OCI-LY1 (cell line): Measurements from ENCODE around the gene CATSPERZ.
A peak's percentile ranks its signal among the peaks of the same experiment; 100 is the strongest.

Experiments used
- H2AFZ ChIP-seq: fragments of 200-600 bp; sonication (generic), shearing (Covaris generic); 2 replicates; pipeline ENCODE4 v1.6.0; 2014; ENCODE audit warnings: antibody characterized with exemption, mild to moderate bottlenecking, low read length
- H3F3A ChIP-seq: fragments of 200-600 bp; sonication (generic), shearing (Covaris generic); 2 replicates; pipeline ENCODE4 v1.6.0; 2014; ENCODE audit warnings: mild to moderate bottlenecking, antibody characterized with exemption, low read length, moderate library complexity; ENCODE audit not compliant: insufficient read depth
- H3K27ac ChIP-seq: fragments of 200-600 bp; sonication (generic); 2 replicates; pipeline ENCODE4 v1.5.1; 2014; ENCODE audit warnings: low read length, mixed run types, mild to moderate bottlenecking, low read depth; ENCODE audit not compliant: poor library complexity, severe bottlenecking
- H3K27me3 ChIP-seq: fragments of 200-600 bp; sonication (generic); 2 replicates; pipeline ENCODE4 v1.6.0; 2014; ENCODE audit warnings: antibody characterized with exemption, mild to moderate bottlenecking, low read length, moderate library complexity; ENCODE audit not compliant: insufficient read depth
- H3K36me3 ChIP-seq: fragments of 200-600 bp; sonication (generic); 2 replicates; pipeline ENCODE4 v1.6.1; 2014; ENCODE audit warnings: mild to moderate bottlenecking, antibody characterized with exemption, low read length, moderate library complexity, mixed read lengths; ENCODE audit not compliant: insufficient read depth
- H3K4me1 ChIP-seq: fragments of 200-600 bp; sonication (generic); 2 replicates; pipeline ENCODE4 v1.5.1; 2014; ENCODE audit warnings: mild to moderate bottlenecking, low read length, moderate library complexity; ENCODE audit not compliant: insufficient read depth, severe bottlenecking
- H3K4me2 ChIP-seq: fragments of 200-600 bp; sonication (generic), shearing (Covaris generic); 2 replicates; pipeline ENCODE4 v1.6.1; 2014; ENCODE audit warnings: low read length
- H3K4me3 ChIP-seq: fragments of 200-600 bp; sonication (generic); 2 replicates; pipeline ENCODE4 v1.5.1; 2014; ENCODE audit warnings: low read length, low read depth, mild to moderate bottlenecking, mixed read lengths; ENCODE audit not compliant: poor library complexity, severe bottlenecking
- H3K79me2 ChIP-seq: fragments of 200-600 bp; shearing (Covaris generic); 2 replicates; pipeline ENCODE4 v1.6.1; 2016; ENCODE audit warnings: mixed run types, low read length, mixed read lengths; ENCODE audit not compliant: insufficient read depth
- H3K9ac ChIP-seq: fragments of 200-600 bp; sonication (generic), shearing (Covaris generic); 2 replicates; pipeline ENCODE4 v1.6.1; 2014; ENCODE audit warnings: mild to moderate bottlenecking, low read length, mixed read lengths
- H3K9me2 ChIP-seq: fragments of 200-600 bp; sonication (generic), shearing (Covaris generic); 2 replicates; pipeline ENCODE4 v1.6.1; 2014; ENCODE audit warnings: low read depth, mild to moderate bottlenecking, low read length, mixed read lengths
- H3K9me3 ChIP-seq: fragments of 200-600 bp; shearing (Covaris generic); 2 replicates; pipeline ENCODE4 v1.6.1; 2014; ENCODE audit warnings: low read length, mixed read lengths
- H4K20me1 ChIP-seq: fragments of 200-600 bp; sonication (generic), shearing (Covaris generic); 2 replicates; pipeline ENCODE4 v1.6.0; 2016; ENCODE audit warnings: mild to moderate bottlenecking, low read length; ENCODE audit not compliant: insufficient read depth
- CTCF ChIP-seq: fragments of 200-600 bp; sonication (generic), shearing (Covaris generic); IDR thresholded peaks from 2 replicates; pipeline ENCODE4 v1.5.1; 2017; ENCODE audit warnings: mild to moderate bottlenecking, antibody characterized with exemption, low read length, moderate library complexity, mixed read lengths
- EZH2 ChIP-seq: fragments of 200-600 bp; sonication (generic), shearing (Covaris generic); IDR thresholded peaks from 2 replicates; pipeline ENCODE4 v1.8.0; 2017; ENCODE audit warnings: borderline replicate concordance, mixed run types, mild to moderate bottlenecking, antibody characterized with exemption, low read length, moderate library complexity, mixed read lengths

The CATSPERZ gene

DNA sequence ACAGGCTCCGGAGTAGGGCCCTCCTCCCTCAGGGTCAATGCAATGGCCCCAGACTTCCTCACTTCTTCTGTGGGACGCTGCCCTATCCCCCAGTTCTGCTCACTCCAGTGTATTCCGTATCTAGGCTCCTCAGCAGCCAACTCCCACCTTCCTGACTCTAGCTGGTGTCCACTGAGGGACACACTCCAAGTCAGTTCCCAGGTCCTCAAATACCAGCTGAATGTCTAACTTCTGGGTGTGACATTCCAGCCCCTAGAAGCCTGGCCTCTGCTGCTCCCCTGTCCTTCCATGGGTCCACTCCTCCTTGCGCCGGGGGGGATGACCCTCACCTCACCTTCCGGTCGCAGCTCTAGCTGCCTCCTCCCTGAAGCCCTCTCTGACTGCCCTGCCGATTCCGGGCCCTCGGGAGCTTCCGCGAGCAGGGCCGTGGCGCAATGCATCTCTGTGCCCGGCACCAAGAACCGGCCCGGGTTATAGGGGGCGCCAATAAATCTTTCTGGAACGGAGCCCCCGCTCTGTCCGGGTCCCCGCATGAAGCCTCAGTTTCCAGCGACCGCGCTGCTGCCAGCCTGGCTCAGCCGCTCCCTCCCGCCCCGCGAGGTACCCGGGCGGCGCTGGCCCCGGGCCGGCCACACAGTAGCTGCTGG lies 31.1 kb upstream of the CATSPERZ start:
- H3K4me2 ChIP-seq: peak overlapping the region; percentile 93
- no peaks in the 10 kb centered on the region for H3K27me3 ChIP-seq
- peak overlapping the region; percentile 74 for H3K4me3 ChIP-seq
- H2AFZ ChIP-seq: no peak overlapping the region
- no peaks in the 10 kb centered on the region for H4K20me1 ChIP-seq
- no peaks in the 10 kb centered on the region for H3K9me2 ChIP-seq
- H3F3A ChIP-seq: no peaks in the 10 kb centered on the region
- TF ChIP-seq CTCF (peak; percentile 25; the same call in 1 of the 2 replicates), EZH2 (no peak)
- peak overlapping the region; percentile 91 for H3K27ac ChIP-seq
- peaks cover 27% of the 10 kb centered on the region for H3K4me1 ChIP-seq
- peak overlapping the region; percentile 91 for H3K9ac ChIP-seq
- no peaks in the 10 kb centered on the region for H3K36me3 ChIP-seq
- no peaks in the 10 kb centered on the region for H3K79me2 ChIP-seq
- H3K9me3 ChIP-seq: no peaks in the 10 kb centered on the region

- TF ChIP-seq CTCF (no peak), EZH2 (no peak)
- Histone ChIP-seq H2AFZ (no peak overlapping the region), H4K20me1 (no peaks in the 10 kb centered on the region), H3K9me3 (no peaks in the 10 kb centered on the region), H3K9ac (peak overlapping the region; percentile 91), H3K4me3 (peak overlapping the region; percentile 74), H3K27me3 (no peaks in the 10 kb centered on the region), H3K9me2 (no peaks in the 10 kb centered on the region), H3K36me3 (no peaks in the 10 kb centered on the region), H3F3A (no peaks in the 10 kb centered on the region), H3K27ac (peak overlapping the region; percentile 91), H3K79me2 (no peaks in the 10 kb centered on the region), H3K4me2 (peak overlapping the region; percentile 93), H3K4me1 (peaks cover 27% of the 10 kb centered on the region)
Observed at GRCh38 chr11:64269540-64270220, 30.5 kb upstream of the CATSPERZ start.

DNA sequence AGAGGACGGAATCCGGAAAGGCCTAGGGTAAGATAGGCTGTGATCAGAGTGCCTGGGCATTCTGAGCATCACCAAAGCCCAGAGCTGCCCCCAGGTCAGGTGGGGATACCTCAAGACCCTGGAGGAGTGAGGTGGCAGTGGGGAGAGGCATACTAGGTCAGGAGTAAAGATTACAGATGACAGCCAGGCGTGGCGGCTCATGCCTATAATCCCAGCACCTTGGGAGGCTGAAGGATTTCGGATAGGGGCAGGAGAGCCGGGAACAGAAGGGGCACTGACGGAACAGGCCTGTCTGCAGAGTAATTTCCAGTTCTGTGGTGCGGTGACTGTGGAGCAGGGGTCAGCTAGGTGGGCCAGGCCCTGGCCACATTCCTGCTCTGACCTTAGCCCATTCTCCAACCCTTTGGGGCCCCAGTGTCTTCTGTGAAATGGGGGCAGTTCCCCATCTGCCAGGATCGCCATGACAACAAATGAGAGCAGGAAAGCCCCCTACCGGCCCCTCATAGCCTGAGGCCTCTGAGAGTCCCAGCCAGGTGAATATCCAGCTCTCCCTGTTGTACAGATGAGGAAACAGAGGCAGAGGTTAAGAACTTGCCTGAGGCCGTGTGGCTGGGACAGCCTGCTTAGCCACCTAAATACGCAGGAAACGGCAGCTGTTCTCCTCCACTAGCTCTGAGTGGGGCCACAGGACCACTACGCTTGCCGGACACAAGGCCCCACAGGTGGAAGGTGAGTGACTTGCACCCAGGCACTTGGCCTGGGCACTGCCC lies 24.9 kb upstream of the CATSPERZ start:
- Histone ChIP-seq H3K27ac (no peak overlapping the region), H3K27me3 (no peaks in the 10 kb centered on the region), H3F3A (no peaks in the 10 kb centered on the region), H3K36me3 (peaks cover 16% of the 10 kb centered on the region; the same call in 1 of the 2 replicates), H3K4me2 (no peak overlapping the region), H3K79me2 (no peaks in the 10 kb centered on the region), H3K9me3 (no peaks in the 10 kb centered on the region), H2AFZ (no peak overlapping the region), H4K20me1 (no peaks in the 10 kb centered on the region), H3K9ac (no peak overlapping the region), H3K4me1 (peaks cover 11% of the 10 kb centered on the region), H3K4me3 (no peak overlapping the region), H3K9me2 (no peaks in the 10 kb centered on the region)
- no peak for TF ChIP-seq CTCF
- TF ChIP-seq EZH2: no peak
